ENCODE data around the gene UGT3A1.

UGT3A1 gene

DNA sequence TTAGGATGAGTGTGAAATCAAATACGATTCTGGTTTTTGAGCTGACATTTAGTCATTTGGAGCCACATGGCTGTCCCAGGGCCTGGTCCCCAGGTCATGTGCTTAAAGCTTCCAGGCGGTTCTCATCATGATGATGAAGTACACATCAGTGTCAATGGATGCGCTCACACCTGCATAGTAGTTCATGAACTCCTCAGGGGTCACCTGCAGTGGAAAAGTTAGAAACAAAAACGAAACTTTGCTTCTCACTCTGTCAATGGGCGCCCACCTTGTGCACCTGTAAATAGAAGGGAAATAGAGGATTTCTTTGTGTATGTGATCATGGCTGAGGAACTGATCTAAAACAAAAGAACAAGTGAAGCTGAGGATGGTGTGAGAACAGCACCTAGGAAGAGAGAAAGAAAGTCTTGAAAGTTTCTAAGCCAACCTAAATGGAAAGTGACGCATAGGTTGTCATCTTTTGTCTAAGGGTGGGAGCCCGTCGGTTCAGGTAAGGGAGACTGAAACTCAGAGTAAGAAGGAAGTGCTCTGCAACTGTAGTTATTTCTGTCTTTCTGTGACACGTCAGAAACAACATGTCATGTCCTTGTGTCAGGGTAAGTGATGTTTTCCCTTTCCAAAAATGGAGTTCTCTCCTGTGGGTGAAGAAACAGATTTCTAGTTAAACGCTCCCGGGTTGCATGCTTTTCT is 86.6 kb downstream of the UGT3A1 start:
- DNase-seq (ENCODE audit: low read depth): no peak

- no peak for DNase-seq (ENCODE audit: low read depth)
These were observed 87.5 kb downstream of the UGT3A1 start for GRCh38 chr5:35903631-35904203.

DNA sequence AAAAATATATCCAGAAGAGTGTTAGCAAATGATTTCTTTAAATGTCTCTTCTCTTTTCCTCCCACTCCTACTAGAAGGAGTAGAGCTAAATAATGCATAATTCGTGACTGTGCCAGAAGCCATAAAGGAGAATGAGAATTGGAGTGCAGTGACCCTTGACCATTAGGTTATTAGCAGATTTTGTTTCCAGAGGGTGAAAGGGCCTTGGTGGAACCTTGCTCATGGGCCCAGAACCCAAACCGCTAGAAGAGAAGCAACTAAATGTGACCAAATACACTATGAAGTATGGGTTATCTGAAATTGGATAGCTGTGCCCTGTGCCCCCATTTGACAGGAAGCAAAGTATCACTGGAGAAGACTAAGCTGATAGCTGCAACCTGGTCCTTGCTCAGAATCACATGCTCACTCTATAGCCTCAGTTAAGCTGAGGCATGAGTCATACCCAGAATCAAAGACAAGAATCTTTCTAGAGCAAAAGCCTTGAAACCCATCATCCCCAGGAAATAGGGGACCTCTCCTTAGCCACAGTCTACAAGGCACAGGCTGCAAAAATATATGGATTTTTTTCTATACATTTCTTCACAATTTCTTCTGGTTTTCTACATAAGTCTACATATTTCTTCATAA is 89.0 kb downstream of the UGT3A1 start:
- DNase-seq (ENCODE audit: low read depth): no peak
